Endometrial microvascular endothelial cells (primary cell): Measurements from ENCODE around the gene CPD. TPM values are rescaled to one million over a fixed set of nuclear protein-coding genes. Genes with fewer than 3 reads are reported as not detected.
"Not testable (repeated sequence)": the region's sequence is repeated elsewhere in the genome, so short reads cannot be mapped to it uniquely, and the experiment has no call there.

Experiments used
- in situ Hi-C: cut with HindIII; loops from 2 replicates; pipeline ENCODE4 v1.10.0; 2017; ENCODE audit warnings: low sequenced_read_pairs, low pct_unique_long_range_greater_than_20kb; ENCODE audit errors: inconsistent ontology term
- total RNA-seq: library from RNA; depleted of rRNA; stranded (reverse); fragments of >200 nt; gene quantifications from one replicate; pipeline ENCODE4 v1.2.3, GENCODE V29; 2015; ENCODE audit errors: inconsistent ontology term

Gene CPD
- total RNA-seq, 1 donor from 2014 or later, result 113 TPM

GRCh38 chr17:30351263-30351662 is 27.5 kb upstream of the CPD start:
- in situ Hi-C loops, result not testable (repeated sequence)

DNA sequence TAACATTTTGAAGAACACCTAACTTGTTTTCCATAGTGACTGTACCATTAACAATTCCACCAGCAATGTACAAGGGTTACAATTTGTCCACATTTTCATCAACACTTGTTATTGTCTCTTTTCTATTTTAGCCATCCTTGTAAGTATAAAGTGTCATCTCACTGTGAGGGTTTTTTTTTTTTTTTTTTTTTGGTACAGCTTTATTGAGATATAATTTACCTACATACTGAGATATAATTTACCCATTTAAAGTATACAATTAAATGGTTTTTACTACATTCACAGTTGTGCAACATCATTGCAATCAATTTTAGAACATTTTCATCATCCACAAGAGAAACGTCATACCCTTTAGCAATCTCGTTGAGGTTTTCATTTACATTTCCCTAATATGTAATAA is 27.0 kb upstream of the CPD start:
- in situ Hi-C loops, result no loop called here

DNA sequence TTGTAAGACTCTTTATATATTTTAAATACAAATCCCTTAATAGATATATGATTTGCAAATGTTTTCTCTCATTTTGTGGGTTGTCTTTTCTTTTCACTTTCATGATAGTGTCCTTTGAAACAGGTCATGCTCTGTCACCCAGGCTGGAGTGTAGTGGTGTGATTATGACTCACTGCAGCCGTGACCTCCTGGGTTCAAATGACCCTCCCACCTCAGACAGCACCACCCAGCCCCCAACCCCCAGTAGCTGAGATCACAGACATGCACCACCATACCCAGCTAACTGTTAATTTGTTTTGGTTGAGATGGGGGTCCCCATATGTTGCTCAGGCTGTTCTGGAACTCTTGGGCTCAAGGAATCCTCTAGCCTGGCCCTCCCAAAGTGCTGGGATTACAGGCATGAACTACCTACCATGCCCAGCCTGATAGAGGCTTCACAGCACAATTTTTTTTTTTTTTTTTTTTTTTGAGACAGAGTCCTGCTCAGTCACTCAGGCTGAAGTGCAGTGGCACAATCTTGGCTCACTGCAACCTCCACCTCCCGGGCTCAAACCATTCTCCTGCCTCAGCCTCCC is 26.4 kb upstream of the CPD start:
- in situ Hi-C loops, result no loop called here

GRCh38 chr17:30354701-30355100 is 24.0 kb upstream of the CPD start:
- in situ Hi-C loops, result no loop called here

DNA sequence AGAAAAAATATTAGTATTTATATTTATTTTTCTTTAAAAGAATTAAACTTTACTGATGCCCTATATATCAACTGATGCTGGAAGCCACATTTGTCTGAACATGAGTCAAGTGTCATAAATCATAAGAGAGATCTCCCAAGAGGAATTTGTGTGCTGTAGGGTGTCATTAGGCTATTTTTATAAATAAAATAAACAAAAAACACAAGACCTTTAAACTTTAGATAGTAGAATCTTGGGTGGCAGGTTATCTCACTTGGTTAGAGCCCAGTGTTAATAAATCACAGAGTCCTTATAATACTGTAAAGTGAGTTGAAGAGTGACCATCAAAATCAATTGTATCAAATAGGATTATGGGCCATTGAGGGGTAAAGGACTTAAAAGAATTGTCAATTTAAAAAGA is 21.3 kb upstream of the CPD start:
- in situ Hi-C loops, result no loop called here

- in situ Hi-C loops, result no loop called here
These were observed 20.5 kb upstream of the CPD start for GRCh38 chr17:30358055-30358760.

GRCh38 chr17:30360086-30360808 is 18.5 kb upstream of the CPD start:
- in situ Hi-C loops, result no loop called here

DNA sequence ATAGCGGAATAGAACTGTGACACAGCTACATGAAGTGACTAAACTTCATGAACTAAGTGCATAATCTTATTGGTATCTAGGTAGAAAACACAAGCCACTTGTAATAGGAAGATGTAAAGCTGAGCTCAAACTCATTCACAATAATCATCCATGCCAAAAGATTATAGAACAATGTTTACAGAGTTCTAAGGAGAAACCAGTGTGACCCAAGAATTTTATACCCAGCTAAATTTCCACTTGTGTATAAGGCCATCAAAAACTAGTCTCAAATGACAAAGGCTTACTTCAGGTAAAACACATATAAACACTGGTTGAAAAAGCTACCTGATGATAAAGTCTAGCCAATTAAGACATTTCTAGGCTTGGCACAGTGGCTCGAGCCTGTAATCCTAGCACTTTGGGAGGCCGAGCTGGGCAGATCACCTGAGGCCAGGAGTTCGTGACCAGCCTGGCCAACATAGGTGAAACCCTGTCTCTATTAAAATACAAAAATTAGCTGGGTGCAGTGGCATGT is 16.9 kb upstream of the CPD start:
- in situ Hi-C loops, result no loop called here

GRCh38 chr17:30363715-30364202 is 15.0 kb upstream of the CPD start:
- in situ Hi-C loops, result no loop called here

- in situ Hi-C loops, result no loop called here
These were observed 12.2 kb upstream of the CPD start for GRCh38 chr17:30366536-30366935.

DNA sequence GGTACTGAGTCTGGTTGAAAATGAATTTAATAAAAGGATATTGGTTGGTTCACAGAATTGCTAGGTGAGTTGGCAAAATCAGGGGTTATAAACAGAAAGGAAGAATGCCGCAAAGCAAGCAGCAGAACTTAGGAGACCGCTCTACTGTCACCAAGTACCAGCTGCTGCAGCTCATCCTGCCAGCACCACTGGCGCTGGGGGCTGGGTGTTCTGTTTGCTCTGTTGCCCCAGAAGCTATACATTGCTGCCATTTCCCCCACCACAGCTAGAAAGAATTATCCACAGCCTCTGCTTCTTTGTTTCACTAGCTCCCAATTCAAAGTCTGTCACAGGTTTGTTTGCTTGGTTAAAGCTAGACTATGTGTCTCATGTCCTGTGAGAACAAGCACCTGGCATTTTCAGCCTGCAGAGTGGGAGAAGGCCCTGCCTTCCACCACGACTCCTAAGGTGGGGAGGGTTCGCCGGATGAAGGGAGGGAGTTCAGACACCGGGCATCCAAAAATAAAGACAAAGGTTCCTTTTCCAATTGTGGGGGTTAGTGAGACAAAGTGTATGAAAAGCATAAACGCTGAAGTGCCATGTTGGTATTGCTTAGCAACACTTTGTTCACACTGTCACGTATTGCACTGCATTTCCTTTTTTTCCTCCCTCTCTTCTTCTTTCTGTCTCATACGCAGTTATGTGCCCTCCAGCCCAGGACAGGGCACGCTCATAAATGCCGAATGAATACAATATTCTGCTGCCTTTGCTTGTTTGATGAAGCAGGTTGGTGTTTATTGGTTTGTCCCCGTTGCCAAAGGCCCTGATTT is 9.6 kb upstream of the CPD start:
- in situ Hi-C loops, result no loop called here

DNA sequence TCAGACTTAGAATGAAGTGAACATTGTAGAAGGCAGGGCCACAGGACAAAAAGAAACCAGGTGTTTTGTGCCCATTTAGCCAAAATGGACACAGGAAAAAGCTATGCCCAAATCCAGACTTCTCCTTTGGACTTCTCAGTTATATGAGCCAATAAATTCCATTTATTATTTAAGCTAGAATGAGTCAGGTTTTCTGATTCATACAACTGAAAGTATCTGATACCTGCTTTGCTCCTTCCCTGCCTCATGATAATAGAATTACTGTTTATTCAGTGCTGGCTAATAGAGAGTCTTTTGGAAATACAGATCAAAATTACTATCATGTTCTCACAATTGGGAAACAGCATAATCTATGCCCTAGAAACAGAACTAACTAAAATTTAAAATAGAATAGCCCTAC is 8.7 kb upstream of the CPD start:
- in situ Hi-C loops, result no loop called here

DNA sequence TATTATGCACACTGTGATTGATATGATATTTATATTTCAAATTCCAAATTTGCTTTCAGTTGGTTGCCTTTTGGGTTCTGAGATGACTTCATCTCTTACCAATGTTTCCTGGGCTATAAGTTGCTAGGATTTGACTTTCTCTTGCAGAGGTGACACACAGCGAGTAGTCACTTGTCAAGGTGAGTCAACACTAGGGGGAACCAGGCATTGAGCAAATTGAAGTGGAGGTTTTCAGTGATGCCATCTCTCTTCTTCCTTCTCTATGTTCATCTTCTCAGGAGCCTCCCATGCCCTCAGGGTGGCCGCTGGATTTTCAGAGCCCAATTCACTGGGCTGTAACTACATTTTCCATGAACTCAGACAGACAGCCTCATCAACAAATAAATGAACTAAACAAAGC is 6.0 kb upstream of the CPD start:
- in situ Hi-C loops, result no loop called here

DNA sequence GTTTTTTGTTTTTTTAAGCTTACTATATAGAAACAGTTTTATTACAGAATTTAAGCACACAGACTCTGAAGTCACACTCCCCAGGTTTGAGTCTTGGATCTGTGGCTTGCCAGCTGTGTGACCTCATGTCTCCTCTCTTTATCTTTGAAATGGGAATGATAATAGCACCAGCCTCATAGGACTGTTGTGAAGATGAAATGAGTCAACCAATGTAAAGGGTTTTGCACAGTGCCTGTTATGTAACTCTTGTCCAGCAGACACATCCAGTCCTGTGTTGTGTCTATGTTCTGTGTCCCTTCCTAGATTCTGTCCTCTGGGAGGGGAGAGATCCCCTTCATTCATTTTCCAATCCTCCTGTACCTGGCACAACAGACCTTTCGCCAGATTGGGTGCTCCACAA is 3.1 kb upstream of the CPD start:
- in situ Hi-C loops, result no loop called here

DNA sequence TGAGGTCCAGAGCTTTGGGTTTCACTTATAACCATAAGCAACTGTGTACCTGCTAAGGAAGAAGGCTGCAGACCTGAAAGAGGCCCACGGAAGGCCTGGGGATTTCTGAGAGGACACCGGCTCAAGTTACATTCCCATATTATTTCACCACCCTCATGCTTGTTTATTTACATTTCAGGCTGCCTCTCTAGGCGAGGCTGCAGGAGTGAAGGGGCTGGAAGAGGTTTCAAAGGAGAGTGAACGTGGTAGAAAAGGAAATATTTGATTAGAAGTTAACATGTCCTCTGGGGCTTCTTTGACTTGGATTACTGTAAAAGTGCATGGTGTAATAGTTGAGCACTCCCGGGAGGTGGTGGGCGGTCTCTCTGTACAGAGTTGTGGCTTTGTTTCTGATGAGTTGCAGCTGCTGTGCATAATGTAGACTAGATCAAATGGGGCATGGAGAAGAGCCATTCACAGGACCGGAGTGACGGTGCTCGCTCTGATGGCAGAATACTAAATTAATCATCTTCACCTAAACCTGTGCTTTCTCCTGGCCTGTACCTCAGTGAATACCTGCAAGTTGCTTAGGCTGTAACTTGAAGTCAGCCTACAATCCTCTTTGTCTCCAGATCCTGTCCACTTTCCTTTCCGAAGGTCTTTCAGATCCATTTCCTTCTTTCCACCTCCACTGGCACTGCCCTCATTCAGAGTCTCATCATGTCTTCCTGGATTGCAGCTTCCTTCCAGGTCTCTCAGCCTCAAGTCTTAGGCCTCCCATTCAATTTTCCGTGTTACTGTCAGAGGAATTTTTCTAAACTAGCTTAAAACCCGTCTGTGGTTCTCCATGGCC is 1.9 kb upstream of the CPD start:
- in situ Hi-C loops, result no loop called here

GRCh38 chr17:30377574-30378240 is 1.0 kb upstream of the CPD start:
- in situ Hi-C loops, result no loop called here

DNA sequence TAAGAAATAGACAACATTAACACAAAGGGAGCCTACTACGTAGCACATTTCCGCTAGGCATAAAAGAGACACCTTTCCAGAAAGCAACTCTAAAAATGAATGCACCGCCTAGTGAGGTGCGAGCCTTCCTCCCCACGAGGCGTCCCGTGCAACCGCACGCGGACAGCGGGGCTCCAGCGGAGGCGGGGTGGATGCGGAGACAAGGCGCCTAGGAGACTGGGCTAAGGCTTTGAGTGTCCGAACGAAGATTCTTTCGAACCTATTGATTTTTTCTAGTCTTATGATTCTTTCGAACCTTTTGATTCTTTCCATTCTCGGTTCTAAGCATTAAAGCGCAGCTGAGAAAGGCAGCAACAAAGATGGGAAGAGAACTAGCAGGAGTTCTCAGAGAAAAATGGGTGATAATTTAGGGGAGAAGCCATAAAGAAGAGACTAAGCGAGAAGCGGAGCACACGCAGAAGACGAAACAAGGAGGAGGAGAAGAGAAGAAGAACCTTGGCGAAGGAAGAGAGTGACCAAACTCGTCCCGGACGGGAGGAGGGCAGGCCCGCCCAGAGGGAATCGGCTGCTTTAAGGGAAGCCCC is 394 bp upstream of the CPD start:
- in situ Hi-C loops, result no loop called here
